ENCODE data around the gene HEPHL1.

DNA sequence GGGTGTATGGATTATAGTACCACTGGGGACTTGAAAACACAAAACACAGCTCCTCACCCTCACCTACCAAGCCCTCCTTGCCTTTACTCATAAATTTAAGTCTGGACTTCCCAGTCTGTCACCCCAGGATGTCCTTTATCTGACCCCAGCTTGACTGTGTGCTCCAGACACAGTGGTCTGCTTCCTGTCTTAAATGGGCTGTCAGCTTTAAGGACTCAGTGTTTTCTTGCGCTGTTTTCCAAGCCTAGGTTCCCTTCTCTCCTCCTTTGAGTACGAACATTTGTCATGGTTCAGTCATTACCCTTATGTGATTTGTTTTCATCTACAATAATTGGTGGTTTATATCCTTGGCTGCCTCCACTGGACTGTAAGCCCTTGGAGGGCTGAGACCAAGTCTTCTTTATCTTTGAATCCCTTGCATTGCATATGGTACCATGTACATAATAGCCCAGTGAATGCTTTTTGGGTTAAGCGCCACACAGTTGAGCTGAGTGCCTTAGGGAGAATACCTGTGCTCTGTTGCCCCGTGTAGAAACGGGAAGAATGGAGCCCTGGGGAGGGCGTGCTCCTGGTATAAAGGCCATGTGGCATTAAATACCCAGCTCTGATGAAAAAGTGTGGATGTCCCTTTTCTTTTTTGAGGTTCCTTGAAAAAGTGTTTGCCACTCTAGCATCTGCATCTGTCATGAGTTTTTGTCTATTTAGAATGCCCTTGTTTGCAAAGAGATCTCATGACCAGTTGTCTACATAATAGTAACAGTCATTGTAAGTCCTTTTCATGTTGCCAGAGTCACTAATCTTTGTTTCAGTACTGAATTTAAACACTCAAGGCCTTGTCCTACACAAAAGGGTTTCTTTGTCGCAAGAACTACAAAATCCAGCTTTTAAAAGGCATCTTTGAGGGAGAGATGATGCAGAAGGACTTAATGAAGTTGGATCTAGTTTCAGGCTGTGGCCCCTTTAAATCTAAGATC is 121.4 kb downstream of the HEPHL1 start:
- no peak for TF ChIP-seq POLR2A (IDR thresholded peaks at IDR 0.05)
- TF ChIP-seq, protein P1, sequence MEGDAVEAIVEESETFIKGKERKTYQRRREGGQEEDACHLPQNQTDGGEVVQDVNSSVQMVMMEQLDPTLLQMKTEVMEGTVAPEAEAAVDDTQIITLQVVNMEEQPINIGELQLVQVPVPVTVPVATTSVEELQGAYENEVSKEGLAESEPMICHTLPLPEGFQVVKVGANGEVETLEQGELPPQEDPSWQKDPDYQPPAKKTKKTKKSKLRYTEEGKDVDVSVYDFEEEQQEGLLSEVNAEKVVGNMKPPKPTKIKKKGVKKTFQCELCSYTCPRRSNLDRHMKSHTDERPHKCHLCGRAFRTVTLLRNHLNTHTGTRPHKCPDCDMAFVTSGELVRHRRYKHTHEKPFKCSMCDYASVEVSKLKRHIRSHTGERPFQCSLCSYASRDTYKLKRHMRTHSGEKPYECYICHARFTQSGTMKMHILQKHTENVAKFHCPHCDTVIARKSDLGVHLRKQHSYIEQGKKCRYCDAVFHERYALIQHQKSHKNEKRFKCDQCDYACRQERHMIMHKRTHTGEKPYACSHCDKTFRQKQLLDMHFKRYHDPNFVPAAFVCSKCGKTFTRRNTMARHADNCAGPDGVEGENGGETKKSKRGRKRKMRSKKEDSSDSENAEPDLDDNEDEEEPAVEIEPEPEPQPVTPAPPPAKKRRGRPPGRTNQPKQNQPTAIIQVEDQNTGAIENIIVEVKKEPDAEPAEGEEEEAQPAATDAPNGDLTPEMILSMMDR (IDR thresholded peaks at IDR 0.05): no peak
